ENCODE results near the gene SLC16A1.

The SLC16A1 gene

DNA sequence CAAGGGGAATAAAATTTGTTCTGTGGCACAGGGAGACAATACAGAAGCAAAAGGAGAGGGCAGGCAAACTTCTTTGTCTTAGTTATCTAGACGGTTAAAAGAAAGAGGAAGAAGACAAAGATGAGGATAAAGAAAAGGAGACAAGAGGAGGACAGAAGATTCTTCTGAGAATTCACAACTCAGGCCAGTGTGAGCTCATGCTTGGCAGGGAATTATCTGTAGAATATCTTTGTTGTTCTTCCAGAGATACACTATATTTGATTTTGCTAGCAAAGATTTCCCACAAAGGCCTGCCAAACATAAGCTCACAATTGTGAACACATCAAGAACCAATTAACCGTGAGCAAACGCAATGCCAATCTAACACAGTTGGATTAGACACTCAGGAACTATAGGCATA, 21.4 kb downstream of the SLC16A1 start:
- H3K36me3 ChIP-seq (replicated peaks; ENCODE audit: low read depth, low read length) = peaks cover 15% of the 10 kb centered on the region
- H3K9me3 ChIP-seq (ENCODE audit: insufficient read depth, low read length) = no peaks in the 10 kb centered on the region
- H3K4me2 ChIP-seq (ENCODE audit: low read length) = no peak overlapping the region
- TF ChIP-seq CTCF (IDR thresholded peaks at IDR 0.05; ENCODE audit: low read depth, low read length) (no peak), EZH2phosphoT487 (IDR thresholded peaks at IDR 0.05; ENCODE audit: low read depth) (no peak)
- H3K27me3 ChIP-seq (ENCODE audit: low read depth, low read length) = no peaks in the 10 kb centered on the region
- H4K20me1 ChIP-seq (ENCODE audit: insufficient read depth, low read length) = peaks cover 12% of the 10 kb centered on the region
- peaks cover 49% of the 10 kb centered on the region for H3K4me1 ChIP-seq (ENCODE audit: low read length)
- peak overlapping the region; percentile 23 for H3K27ac ChIP-seq (ENCODE audit: low read length)
- H2AFZ ChIP-seq (ENCODE audit: low read depth, low read length) = no peak overlapping the region
- H3K79me2 ChIP-seq (ENCODE audit: low read length) = peaks cover 100% of the 10 kb centered on the region
- no peak overlapping the region for H3K4me3 ChIP-seq (ENCODE audit: low read length)
- H3K9ac ChIP-seq (ENCODE audit: low read length) = no peak overlapping the region

- Histone ChIP-seq H3K4me3 (ENCODE audit: low read length) (no peak overlapping the region), H3K36me3 (replicated peaks; ENCODE audit: low read depth, low read length) (peaks cover 14% of the 10 kb centered on the region), H3K27ac (ENCODE audit: low read length) (peak overlapping the region; percentile 23; the same call in 1 of the 2 replicates), H3K4me1 (ENCODE audit: low read length) (peaks cover 47% of the 10 kb centered on the region), H2AFZ (ENCODE audit: low read depth, low read length) (no peak overlapping the region), H3K4me2 (ENCODE audit: low read length) (no peak overlapping the region), H3K9me3 (ENCODE audit: insufficient read depth, low read length) (no peaks in the 10 kb centered on the region), H3K9ac (ENCODE audit: low read length) (no peak overlapping the region), H3K79me2 (ENCODE audit: low read length) (peaks cover 100% of the 10 kb centered on the region), H4K20me1 (ENCODE audit: insufficient read depth, low read length) (peaks cover 12% of the 10 kb centered on the region), H3K27me3 (ENCODE audit: low read depth, low read length) (no peaks in the 10 kb centered on the region)
- no peak for TF ChIP-seq EZH2phosphoT487 (IDR thresholded peaks at IDR 0.05; ENCODE audit: low read depth)
- no peak for TF ChIP-seq CTCF (IDR thresholded peaks at IDR 0.05; ENCODE audit: low read depth, low read length)
Observed at GRCh38 chr1:112933820-112934571, 22.0 kb downstream of the SLC16A1 start.

DNA sequence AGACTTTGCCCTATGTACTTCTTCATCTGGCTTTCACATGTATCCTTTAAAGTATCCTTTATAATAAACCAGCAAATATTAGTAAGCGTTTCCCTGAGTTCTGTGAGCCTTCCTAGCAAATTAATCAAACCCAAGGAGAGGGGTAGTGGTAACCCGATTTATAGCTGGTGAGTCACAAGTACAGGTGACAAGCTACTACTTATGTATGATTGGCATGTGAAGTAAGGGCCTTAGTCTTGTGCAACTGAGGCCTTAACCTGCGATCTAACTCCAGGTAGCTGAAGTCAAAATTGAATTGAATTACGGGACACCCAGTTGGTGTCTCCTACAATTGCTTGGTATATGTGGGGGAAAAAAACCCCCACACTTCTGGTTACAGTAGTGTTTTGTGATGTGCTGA, 26.0 kb downstream of the SLC16A1 start:
- Histone ChIP-seq H3K4me3 (ENCODE audit: low read length) (no peak overlapping the region), H3K79me2 (ENCODE audit: low read length) (peaks cover 96% of the 10 kb centered on the region), H3K9ac (ENCODE audit: low read length) (no peak overlapping the region), H3K4me1 (ENCODE audit: low read length) (peaks cover 9% of the 10 kb centered on the region; the same call in 1 of the 2 replicates), H3K27me3 (ENCODE audit: low read depth, low read length) (no peaks in the 10 kb centered on the region), H3K4me2 (ENCODE audit: low read length) (no peak overlapping the region), H3K9me3 (ENCODE audit: insufficient read depth, low read length) (no peaks in the 10 kb centered on the region), H2AFZ (ENCODE audit: low read depth, low read length) (no peak overlapping the region), H3K36me3 (replicated peaks; ENCODE audit: low read depth, low read length) (peaks cover 28% of the 10 kb centered on the region), H4K20me1 (ENCODE audit: insufficient read depth, low read length) (peaks cover 9% of the 10 kb centered on the region), H3K27ac (ENCODE audit: low read length) (no peak overlapping the region)
- no peak for TF ChIP-seq EZH2phosphoT487 (IDR thresholded peaks at IDR 0.05; ENCODE audit: low read depth)
- no peak for TF ChIP-seq CTCF (IDR thresholded peaks at IDR 0.05; ENCODE audit: low read depth, low read length)

GRCh38 chr1:112927462-112927990, 28.5 kb downstream of the SLC16A1 start:
- no peaks in the 10 kb centered on the region for H3K4me1 ChIP-seq (ENCODE audit: low read length)
- no peaks in the 10 kb centered on the region for H3K27me3 ChIP-seq (ENCODE audit: low read depth, low read length)
- TF ChIP-seq CTCF (IDR thresholded peaks at IDR 0.05; ENCODE audit: low read depth, low read length) = no peak
- no peak for TF ChIP-seq EZH2phosphoT487 (IDR thresholded peaks at IDR 0.05; ENCODE audit: low read depth)
- H3K9me3 ChIP-seq (ENCODE audit: insufficient read depth, low read length) = no peaks in the 10 kb centered on the region
- H4K20me1 ChIP-seq (ENCODE audit: insufficient read depth, low read length) = peaks cover 9% of the 10 kb centered on the region; the same call in 1 of the 2 replicates
- no peak overlapping the region for H3K4me3 ChIP-seq (ENCODE audit: low read length)
- no peak overlapping the region for H3K4me2 ChIP-seq (ENCODE audit: low read length)
- H3K79me2 ChIP-seq (ENCODE audit: low read length) = peaks cover 93% of the 10 kb centered on the region
- H3K9ac ChIP-seq (ENCODE audit: low read length) = no peak overlapping the region
- no peak overlapping the region for H3K27ac ChIP-seq (ENCODE audit: low read length)
- no peak overlapping the region for H2AFZ ChIP-seq (ENCODE audit: low read depth, low read length)
- peaks cover 21% of the 10 kb centered on the region for H3K36me3 ChIP-seq (replicated peaks; ENCODE audit: low read depth, low read length)
